ENCODE results near the gene KCNS1. TPM values are rescaled to one million over a fixed set of nuclear protein-coding genes. Genes with fewer than 3 reads are reported as not detected.
"Not testable (repeated sequence)": the region's sequence is repeated elsewhere in the genome, so short reads cannot be mapped to it uniquely, and the experiment has no call there.

The KCNS1 gene
- not detected for polyA plus RNA-seq (ENCODE audit: insufficient read length)

GRCh38 chr20:45100563-45101245 lies at the start of gene KCNS1:
Gene KCNS1, minus strand, starts transcription at chr20:45101127. Its CDS starts 1,891 bp downstream, at chr20:45099236.
- no peak for DNase-seq (ENCODE audit: low read depth)

GRCh38 chr20:45149062-45149461 lies 48.1 kb upstream of the KCNS1 start:
- DNase-seq (ENCODE audit: low read depth) = no peak

- DNase-seq (ENCODE audit: low read depth) = no peak
Measured at GRCh38 chr20:45140836-45141235, 39.9 kb upstream of the KCNS1 start.

- DNase-seq (ENCODE audit: low read depth) = not testable (repeated sequence)
Measured at GRCh38 chr20:45139733-45140375, 38.9 kb upstream of the KCNS1 start.

GRCh38 chr20:45138561-45139300 lies 37.8 kb upstream of the KCNS1 start:
- no peak for DNase-seq (ENCODE audit: low read depth)

- no peak for DNase-seq (ENCODE audit: low read depth)
Measured at GRCh38 chr20:45136911-45137310, 36.0 kb upstream of the KCNS1 start.

- DNase-seq (ENCODE audit: low read depth) = no peak
Measured at GRCh38 chr20:45128099-45128498, 27.2 kb upstream of the KCNS1 start.

- DNase-seq (ENCODE audit: low read depth) = no peak
Measured at GRCh38 chr20:45124365-45124764, 23.4 kb upstream of the KCNS1 start, which contains the start of gene WFDC12. Gene WFDC12, minus strand, starts transcription at chr20:45124465. Its CDS starts 18 bp downstream, at chr20:45124447.

- no peak for DNase-seq (ENCODE audit: low read depth)
Measured at GRCh38 chr20:45121388-45121787, 20.5 kb upstream of the KCNS1 start.

- DNase-seq (ENCODE audit: low read depth) = no peak
Measured at GRCh38 chr20:45119556-45120266, 18.8 kb upstream of the KCNS1 start.

- no peak for DNase-seq (ENCODE audit: low read depth)
Measured at GRCh38 chr20:45118028-45118427, 17.1 kb upstream of the KCNS1 start.

- no peak for DNase-seq (ENCODE audit: low read depth)
Measured at GRCh38 chr20:45117581-45117980, 16.7 kb upstream of the KCNS1 start.

GRCh38 chr20:45115829-45116228 lies 14.9 kb upstream of the KCNS1 start:
- DNase-seq (ENCODE audit: low read depth) = no peak

GRCh38 chr20:45115386-45115774 lies 14.5 kb upstream of the KCNS1 start:
- DNase-seq (ENCODE audit: low read depth) = no peak

- DNase-seq (ENCODE audit: low read depth) = no peak
Measured at GRCh38 chr20:45114465-45115385, 13.8 kb upstream of the KCNS1 start, which contains the start of gene WFDC5. Gene WFDC5, minus strand, starts transcription at chr20:45115174. Its CDS starts 91 bp downstream, at chr20:45115083.

GRCh38 chr20:45113865-45114264 lies 12.9 kb upstream of the KCNS1 start:
- DNase-seq (ENCODE audit: low read depth) = no peak

GRCh38 chr20:45112754-45113153 lies 11.8 kb upstream of the KCNS1 start:
- no peak for DNase-seq (ENCODE audit: low read depth)

- DNase-seq (ENCODE audit: low read depth) = no peak
Measured at GRCh38 chr20:45111799-45112471, 11.0 kb upstream of the KCNS1 start.

- no peak for DNase-seq (ENCODE audit: low read depth)
Measured at GRCh38 chr20:45111285-45111684, 10.4 kb upstream of the KCNS1 start.

- no peak for DNase-seq (ENCODE audit: low read depth)
Measured at GRCh38 chr20:45110301-45110700, 9.4 kb upstream of the KCNS1 start.
